ENCODE results near the gene TRIM46.

Gene TRIM46

DNA sequence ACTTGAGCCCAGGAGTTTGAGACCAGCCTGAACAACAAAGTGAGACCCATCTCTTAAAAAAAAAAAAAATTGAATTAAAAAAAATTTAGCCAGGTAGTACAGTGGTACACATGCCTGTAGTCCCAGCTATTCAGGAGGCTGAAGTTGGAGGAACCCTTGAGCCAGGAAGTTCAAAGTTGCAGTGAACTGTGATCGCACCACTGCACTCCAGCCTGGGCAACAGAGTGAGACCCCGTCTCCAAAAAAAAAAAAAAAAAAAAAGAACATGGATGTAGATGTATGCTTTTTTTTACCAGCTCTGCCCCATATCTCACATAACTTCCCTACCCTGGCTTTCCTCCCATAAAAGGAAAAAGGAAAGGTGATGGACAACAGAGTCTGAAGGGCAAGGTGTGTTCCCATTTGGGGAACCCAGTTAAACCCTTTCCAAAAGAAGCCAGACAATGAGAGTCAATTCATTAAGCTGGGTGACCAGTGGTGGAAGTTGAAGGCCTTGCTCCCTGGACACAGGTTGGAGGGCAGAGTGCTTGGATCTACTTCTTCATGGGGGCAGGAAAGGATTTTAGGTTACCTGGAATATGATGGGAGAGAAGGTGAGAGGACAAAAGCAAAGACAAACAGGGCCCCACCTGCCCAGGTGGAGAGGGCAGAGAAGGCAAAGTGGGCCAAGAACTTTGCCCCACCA, 3.4 kb upstream of the TRIM46 start:
- no peak for TF ChIP-seq POLR2A (IDR thresholded peaks at IDR 0.05; ENCODE audit: extremely low read depth, insufficient read length)
- DNase-seq (ENCODE audit: low read depth) = no peak
- no peak overlapping the region for H3K4me3 ChIP-seq (ENCODE audit: low read depth, low read length)

GRCh38 chr1:155170806-155171205, 2.8 kb upstream of the TRIM46 start:
- no peak for TF ChIP-seq POLR2A (IDR thresholded peaks at IDR 0.05; ENCODE audit: extremely low read depth, insufficient read length)
- TF ChIP-seq MYC (IDR thresholded peaks at IDR 0.05; ENCODE audit: low read depth, low read length) = no peak
- no peak for TF ChIP-seq MAX (IDR thresholded peaks at IDR 0.05; ENCODE audit: low read depth, low read length)
- no peak for TF ChIP-seq CTCF (IDR thresholded peaks at IDR 0.05; ENCODE audit: low read depth, low read length)

DNA sequence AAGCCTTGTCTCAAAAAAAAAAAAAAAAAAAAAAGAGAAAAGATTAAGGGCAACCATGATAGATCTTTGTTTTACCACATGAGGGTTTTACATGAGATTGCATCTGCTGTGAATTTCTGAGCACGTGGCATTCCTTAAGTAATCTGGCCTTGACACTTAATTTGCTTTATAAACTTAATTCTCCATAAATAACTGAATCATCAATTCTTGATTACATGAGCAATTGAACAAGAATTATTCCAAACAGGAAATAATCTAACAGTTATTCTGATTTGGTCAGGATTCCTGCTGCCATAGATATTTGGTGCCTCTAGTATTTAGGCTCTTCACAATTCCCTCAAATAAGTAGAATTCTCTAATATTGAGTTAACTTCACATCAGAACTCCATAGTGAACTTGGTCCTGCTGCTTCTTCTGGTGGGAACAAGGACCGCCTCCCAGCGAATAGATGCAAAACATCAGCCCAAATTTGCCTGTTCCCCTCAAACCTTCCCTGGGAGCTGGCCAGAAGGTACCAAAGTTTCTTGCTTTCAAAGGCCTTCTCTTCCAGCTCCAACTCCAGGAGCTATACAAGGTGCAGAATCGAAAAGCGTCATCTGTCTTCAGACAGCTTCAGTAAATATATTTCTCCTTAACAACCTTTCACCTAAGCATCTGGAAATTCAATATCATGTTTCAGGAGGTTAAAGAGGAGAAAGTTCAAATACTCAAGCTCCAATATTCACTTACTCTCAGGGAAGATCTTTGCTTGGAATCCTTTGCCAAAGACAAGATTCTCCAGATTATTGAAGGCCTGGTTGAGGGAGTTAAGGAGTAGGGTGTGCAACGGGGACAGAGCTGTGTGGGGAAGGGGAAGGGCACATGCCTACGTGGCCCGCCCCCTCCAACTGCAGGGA, 1.6 kb upstream of the TRIM46 start:
- DNase-seq (ENCODE audit: low read depth) = no peak
- peak overlapping the region; percentile 87 for H3K4me3 ChIP-seq (ENCODE audit: low read depth, low read length)
- no peak for TF ChIP-seq POLR2A (IDR thresholded peaks at IDR 0.05; ENCODE audit: extremely low read depth, insufficient read length)
- TF ChIP-seq MYC (IDR thresholded peaks at IDR 0.05; ENCODE audit: low read depth, low read length) = no peak
- peak; percentile 54 for TF ChIP-seq MAX (IDR thresholded peaks at IDR 0.05; ENCODE audit: low read depth, low read length)

More at GRCh38 chr1:155170806-155171205, 2.8 kb upstream of the TRIM46 start:
- no peak overlapping the region for H3K4me3 ChIP-seq (ENCODE audit: low read depth, low read length)
- no peak for DNase-seq (ENCODE audit: low read depth)

DNA sequence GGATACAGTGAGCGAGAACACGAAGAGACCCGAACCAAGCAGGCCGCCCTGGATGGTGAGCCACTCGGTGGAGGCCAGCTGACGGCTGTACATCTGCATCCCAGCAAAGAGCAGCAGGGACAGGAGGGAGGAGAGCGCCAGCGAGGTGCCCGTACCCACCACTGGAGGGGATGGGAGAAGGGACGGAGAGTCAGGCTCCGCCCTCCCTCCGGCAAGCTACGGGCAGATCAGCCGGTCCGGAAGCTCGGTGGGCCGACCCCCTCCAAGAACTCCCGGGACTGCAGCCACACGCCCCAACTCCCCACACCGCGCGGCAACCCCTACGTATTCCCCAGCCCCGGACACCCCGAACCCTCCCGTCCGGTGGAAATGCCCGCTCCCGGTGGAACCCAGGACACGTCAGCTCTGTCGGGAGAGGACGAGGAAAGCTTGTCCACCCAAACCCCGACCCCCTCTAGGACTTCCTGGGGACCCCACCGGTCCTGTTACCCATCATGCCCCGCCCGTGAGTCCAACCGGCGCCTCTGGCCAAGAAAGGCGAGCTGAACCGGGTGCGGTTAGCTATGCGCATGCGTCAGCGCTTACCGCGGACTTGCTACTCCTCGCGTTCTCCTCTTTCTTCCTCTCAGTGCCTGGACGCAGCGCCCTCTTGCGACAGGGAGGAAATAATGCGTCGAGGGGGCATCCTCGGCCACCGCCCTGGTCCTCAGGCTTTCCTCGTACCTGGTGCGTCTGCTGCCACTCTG, 744 bp upstream of the TRIM46 start, which contains the start of gene KRTCAP2:
Gene KRTCAP2, minus strand, starts transcription at position 573 of the 746 bp plus-strand sequence. Its CDS starts 80 bp downstream, at position 493.
- TF ChIP-seq MYC (IDR thresholded peaks at IDR 0.05; ENCODE audit: low read depth, low read length) (peak; percentile 71; the same call in 1 of the 2 replicates), CTCF (IDR thresholded peaks at IDR 0.05; ENCODE audit: low read depth, low read length) (peak; percentile 71), MAX (IDR thresholded peaks at IDR 0.05; ENCODE audit: low read depth, low read length) (peak; percentile 77), POLR2A (IDR thresholded peaks at IDR 0.05; ENCODE audit: extremely low read depth, insufficient read length) (peak; percentile 87)
- H3K4me3 ChIP-seq (ENCODE audit: low read depth, low read length) = peak within 1 kb of the TSS; percentile 87
- DNase-seq (ENCODE audit: low read depth) = peak; percentile 95

DNA sequence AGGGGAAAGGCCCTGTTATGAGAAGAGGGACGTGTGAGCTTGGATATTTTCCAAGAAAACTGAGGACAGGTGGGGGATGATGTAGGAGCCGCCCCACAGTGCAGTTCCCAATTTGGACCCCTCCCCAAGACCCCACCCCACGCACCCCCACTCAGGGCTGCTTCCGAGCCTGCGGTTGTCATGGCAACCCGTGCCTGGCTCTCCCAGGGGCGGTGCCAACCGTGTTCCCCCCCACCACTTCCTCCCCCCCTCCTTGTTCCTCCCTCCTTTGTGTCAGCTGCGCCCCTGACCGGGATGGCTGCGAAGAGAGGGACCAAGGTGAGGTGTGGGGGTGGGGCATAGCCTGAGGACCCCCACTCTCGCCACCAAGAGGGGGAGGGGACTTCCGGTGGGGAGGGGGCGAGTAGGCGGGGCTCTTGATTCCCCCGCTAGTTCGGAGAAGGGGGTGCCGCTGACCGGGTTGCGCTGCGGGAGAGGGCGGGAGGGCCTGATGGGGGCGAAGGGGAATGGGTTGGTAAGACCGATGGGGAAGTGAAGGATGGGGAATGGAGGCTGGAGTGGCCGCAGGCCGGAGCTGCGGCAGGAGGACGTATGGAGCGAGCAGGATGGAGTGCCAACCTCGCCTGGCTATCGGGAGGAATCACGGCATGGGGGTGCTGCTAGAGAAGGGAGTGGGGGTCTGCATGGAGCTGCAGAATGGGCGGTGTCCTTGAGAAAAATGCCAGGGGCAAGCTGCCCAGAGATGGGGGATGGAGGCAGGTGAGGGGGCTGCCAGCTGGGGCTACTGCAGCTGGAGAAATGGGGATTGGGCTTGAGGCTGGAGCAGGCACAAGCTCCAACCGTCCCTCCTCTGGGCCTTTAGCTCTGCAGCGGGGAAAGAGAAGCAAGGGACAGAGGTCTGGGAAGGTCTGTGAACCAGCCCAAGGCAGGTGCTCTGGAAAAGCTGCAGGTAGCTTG, 953 bp downstream of the TRIM46 start:
- no peak for DNase-seq (ENCODE audit: low read depth)
- TF ChIP-seq POLR2A (IDR thresholded peaks at IDR 0.05; ENCODE audit: extremely low read depth, insufficient read length) = no peak
- no peak for TF ChIP-seq MYC (IDR thresholded peaks at IDR 0.05; ENCODE audit: low read depth, low read length)
- H3K4me3 ChIP-seq (ENCODE audit: low read depth, low read length) = no peak overlapping the region

GRCh38 chr1:155175281-155175926, 1.8 kb downstream of the TRIM46 start:
- DNase-seq (ENCODE audit: low read depth) = no peak
- no peak overlapping the region for H3K4me3 ChIP-seq (ENCODE audit: low read depth, low read length)
- TF ChIP-seq CTCF (IDR thresholded peaks at IDR 0.05; ENCODE audit: low read depth, low read length) (no peak), MAX (IDR thresholded peaks at IDR 0.05; ENCODE audit: low read depth, low read length) (no peak), MYC (IDR thresholded peaks at IDR 0.05; ENCODE audit: low read depth, low read length) (no peak), POLR2A (IDR thresholded peaks at IDR 0.05; ENCODE audit: extremely low read depth, insufficient read length) (no peak)

All from NB4 (cell line).